ENCODE results near the gene AXIN1.

AXIN1 gene

GRCh38 chr16:296806-297510 lies 55.6 kb downstream of the AXIN1 start:
- no peak for DNase-seq

GRCh38 chr16:296276-296675 lies 56.2 kb downstream of the AXIN1 start:
- no peak for DNase-seq

- no peak for DNase-seq
These were observed 59.3 kb downstream of the AXIN1 start for GRCh38 chr16:293043-293775.

GRCh38 chr16:291539-291938 lies 61.0 kb downstream of the AXIN1 start:
- no peak for DNase-seq

- no peak for DNase-seq
These were observed 61.7 kb downstream of the AXIN1 start for GRCh38 chr16:290681-291405.

GRCh38 chr16:290015-290680 lies 62.4 kb downstream of the AXIN1 start:
- no peak for DNase-seq

- DNase-seq: no peak
These were observed 63.0 kb downstream of the AXIN1 start for GRCh38 chr16:289395-289997.

- DNase-seq: no peak
These were observed 64.3 kb downstream of the AXIN1 start for GRCh38 chr16:287981-288920.

GRCh38 chr16:287298-287811 lies 65.2 kb downstream of the AXIN1 start:
- peak; percentile 34 for DNase-seq

GRCh38 chr16:286491-287297 lies 65.8 kb downstream of the AXIN1 start:
- DNase-seq: no peak

- no peak for DNase-seq
These were observed 67.1 kb downstream of the AXIN1 start for GRCh38 chr16:285146-286055.

- no peak for DNase-seq
These were observed 68.1 kb downstream of the AXIN1 start for GRCh38 chr16:284204-285120.

GRCh38 chr16:283033-283805 lies 69.3 kb downstream of the AXIN1 start, which contains the start of gene PDIA2:
Gene PDIA2, plus strand, starts transcription at chr16:283164. Its CDS starts 6 bp downstream, at chr16:283170.
- no peak for DNase-seq

- DNase-seq: no peak
These were observed 70.0 kb downstream of the AXIN1 start for GRCh38 chr16:282491-282890.

GRCh38 chr16:281660-282255 lies 70.8 kb downstream of the AXIN1 start:
- DNase-seq: no peak

- no peak for DNase-seq
These were observed 71.4 kb downstream of the AXIN1 start for GRCh38 chr16:280991-281659.
